ENCODE data around the gene CCDC14. TPM values are rescaled to one million over a fixed set of nuclear protein-coding genes. Genes with fewer than 3 reads are reported as not detected.

Gene CCDC14
- total RNA-seq, 1 experiment from 2014 or later: 50.6 TPM

DNA sequence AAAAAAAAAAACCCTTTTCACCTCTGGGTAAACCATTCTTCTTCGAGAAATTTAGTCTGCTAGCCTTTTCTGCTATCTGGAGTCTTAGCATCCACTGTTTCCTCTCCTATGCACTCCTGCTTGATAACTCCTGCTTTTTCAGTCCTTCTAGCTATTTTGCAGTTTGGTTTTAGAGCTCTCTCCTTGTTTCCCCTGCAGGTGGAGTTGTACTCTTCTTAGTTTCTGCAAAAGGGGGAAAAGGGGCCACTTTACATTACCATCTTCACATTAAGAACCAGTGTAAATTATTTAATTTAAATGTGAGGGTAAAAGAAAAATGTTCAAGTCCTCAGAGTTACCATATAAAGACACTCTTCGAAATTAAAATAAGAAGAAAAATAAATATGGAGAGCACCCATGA is 53.3 kb downstream of the CCDC14 start:
- H4K20me1 ChIP-seq (ENCODE audit: insufficient read depth): no peaks in the 10 kb centered on the region
- no peak overlapping the region for H3K4me2 ChIP-seq
- TF ChIP-seq, protein P1, sequence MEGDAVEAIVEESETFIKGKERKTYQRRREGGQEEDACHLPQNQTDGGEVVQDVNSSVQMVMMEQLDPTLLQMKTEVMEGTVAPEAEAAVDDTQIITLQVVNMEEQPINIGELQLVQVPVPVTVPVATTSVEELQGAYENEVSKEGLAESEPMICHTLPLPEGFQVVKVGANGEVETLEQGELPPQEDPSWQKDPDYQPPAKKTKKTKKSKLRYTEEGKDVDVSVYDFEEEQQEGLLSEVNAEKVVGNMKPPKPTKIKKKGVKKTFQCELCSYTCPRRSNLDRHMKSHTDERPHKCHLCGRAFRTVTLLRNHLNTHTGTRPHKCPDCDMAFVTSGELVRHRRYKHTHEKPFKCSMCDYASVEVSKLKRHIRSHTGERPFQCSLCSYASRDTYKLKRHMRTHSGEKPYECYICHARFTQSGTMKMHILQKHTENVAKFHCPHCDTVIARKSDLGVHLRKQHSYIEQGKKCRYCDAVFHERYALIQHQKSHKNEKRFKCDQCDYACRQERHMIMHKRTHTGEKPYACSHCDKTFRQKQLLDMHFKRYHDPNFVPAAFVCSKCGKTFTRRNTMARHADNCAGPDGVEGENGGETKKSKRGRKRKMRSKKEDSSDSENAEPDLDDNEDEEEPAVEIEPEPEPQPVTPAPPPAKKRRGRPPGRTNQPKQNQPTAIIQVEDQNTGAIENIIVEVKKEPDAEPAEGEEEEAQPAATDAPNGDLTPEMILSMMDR (conservative IDR thresholded peaks at IDR 0.05): no peak
- no peak for TF ChIP-seq EZH2 (IDR thresholded peaks at IDR 0.05; ENCODE audit: low read depth)
- H3F3A ChIP-seq (ENCODE audit: insufficient read depth, low read depth): no peaks in the 10 kb centered on the region
- no peaks in the 10 kb centered on the region for H3K9me2 ChIP-seq (ENCODE audit: insufficient read depth)
- POLR2A ChIA-PET (ENCODE audit: unreplicated experiment): no interaction called here
- H3K79me2 ChIP-seq (ENCODE audit: low read depth): no peaks in the 10 kb centered on the region
- H3K27me3 ChIP-seq (ENCODE audit: insufficient read depth, low read depth): no peaks in the 10 kb centered on the region
- no TSS peak for BruUV-seq (replicated peaks)
- H3K27ac ChIP-seq: no peak overlapping the region
- DNase-seq: no peak
- H3K4me3 ChIP-seq: no peak overlapping the region
- CTCF ChIA-PET: interaction anchor here (0.6 kb wide), 1 partner anchor 53 kb away, joined by 4 read pairs; the partner anchor contains the start of gene CCDC14
- intact Hi-C loops (cut with micrococcal nuclease; ENCODE audit: unreplicated experiment): no loop called here
- no peaks in the 10 kb centered on the region for H3K36me3 ChIP-seq (ENCODE audit: low read depth)
- no peaks in the 10 kb centered on the region for H3K4me1 ChIP-seq (replicated peaks; ENCODE audit: insufficient read depth)
- no peaks in the 10 kb centered on the region for H3K9me3 ChIP-seq (ENCODE audit: insufficient read depth, low read depth)
- H2AFZ ChIP-seq: no peak overlapping the region

DNA sequence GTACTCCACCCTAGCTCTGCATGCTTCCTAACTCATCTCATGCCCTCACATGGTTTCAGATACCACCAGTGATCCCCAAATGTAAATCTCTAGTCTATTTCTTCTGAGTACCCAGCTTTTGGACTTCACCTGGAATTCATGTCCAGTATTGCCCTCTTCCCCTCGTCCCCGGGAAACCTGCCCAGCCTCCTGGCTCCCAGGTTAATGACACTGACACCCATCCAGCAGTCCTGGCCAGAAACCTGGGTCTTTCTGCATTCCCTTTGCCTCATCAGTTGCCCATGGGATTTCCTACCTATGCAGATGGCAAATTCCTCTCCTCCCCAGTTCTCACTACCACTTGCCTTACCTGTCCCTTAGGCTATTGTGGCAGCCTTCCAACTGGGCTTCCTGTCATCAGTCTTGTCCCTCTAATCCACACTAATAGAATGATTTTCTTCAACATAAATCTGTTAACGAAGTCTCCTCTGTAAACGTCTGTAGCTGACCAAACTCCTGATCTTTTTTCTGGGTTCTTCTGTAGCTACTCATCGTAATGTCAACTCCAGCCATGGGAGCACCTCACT is 61.6 kb downstream of the CCDC14 start:
- no peaks in the 10 kb centered on the region for H3K79me2 ChIP-seq (ENCODE audit: low read depth)
- H4K20me1 ChIP-seq (ENCODE audit: insufficient read depth): no peaks in the 10 kb centered on the region
- H3K4me2 ChIP-seq: no peak overlapping the region
- H3K9me3 ChIP-seq (ENCODE audit: insufficient read depth, low read depth): no peaks in the 10 kb centered on the region
- no peaks in the 10 kb centered on the region for H3F3A ChIP-seq (ENCODE audit: insufficient read depth, low read depth)
- H3K9me2 ChIP-seq (ENCODE audit: insufficient read depth): no peaks in the 10 kb centered on the region
- POLR2A ChIA-PET (ENCODE audit: unreplicated experiment): interaction anchor here (0.6 to 0.7 kb wide), 2 partner anchors 17 to 18 kb away, joined by 8 to 10 read pairs; no protein-coding TSS in a partner anchor
- no peak overlapping the region for H3K4me3 ChIP-seq
- H2AFZ ChIP-seq: no peak overlapping the region
- no TSS peak for BruUV-seq (replicated peaks)
- no peaks in the 10 kb centered on the region for H3K27me3 ChIP-seq (ENCODE audit: insufficient read depth, low read depth)
- CTCF ChIA-PET: interaction anchor here (0.6 kb wide), 1 partner anchor 41 kb away, joined by 3 read pairs; no protein-coding TSS in a partner anchor
- intact Hi-C loops (cut with micrococcal nuclease; ENCODE audit: unreplicated experiment): no loop called here
- peak in 1 of 2 experiments; percentile 46 for DNase-seq
- H3K27ac ChIP-seq: no peak overlapping the region
- TF ChIP-seq, protein P1 (conservative IDR thresholded peaks at IDR 0.05): no peak
- TF ChIP-seq EZH2 (IDR thresholded peaks at IDR 0.05; ENCODE audit: low read depth): no peak
- no peaks in the 10 kb centered on the region for H3K4me1 ChIP-seq (replicated peaks; ENCODE audit: insufficient read depth)
- H3K36me3 ChIP-seq (ENCODE audit: low read depth): no peaks in the 10 kb centered on the region

DNA sequence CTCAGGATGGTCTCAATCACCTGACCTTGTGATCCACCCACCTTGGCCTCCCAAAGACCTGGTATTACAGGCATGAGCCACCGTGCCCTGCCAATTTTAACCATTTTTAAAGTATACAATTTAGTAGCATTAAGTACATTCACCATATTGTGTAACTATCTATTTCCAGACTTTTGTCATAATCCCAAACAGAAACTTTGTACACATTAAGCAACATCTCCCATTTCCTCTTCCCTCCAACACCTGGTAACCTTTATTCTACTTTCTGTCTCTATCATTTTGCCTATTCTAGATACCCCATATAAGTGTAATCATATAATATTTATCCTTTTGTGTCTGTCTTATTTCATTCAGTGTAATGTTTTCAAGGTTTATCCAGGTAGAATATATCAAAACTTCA is 68.0 kb downstream of the CCDC14 start:
- Histone ChIP-seq H3K27ac (no peak overlapping the region), H3K79me2 (ENCODE audit: low read depth) (no peaks in the 10 kb centered on the region), H3K27me3 (ENCODE audit: insufficient read depth, low read depth) (no peaks in the 10 kb centered on the region), H3F3A (ENCODE audit: insufficient read depth, low read depth) (no peaks in the 10 kb centered on the region), H2AFZ (no peak overlapping the region), H3K9me3 (ENCODE audit: insufficient read depth, low read depth) (peaks cover 13% of the 10 kb centered on the region; the same call in 1 of the 2 replicates), H3K9me2 (ENCODE audit: insufficient read depth) (no peaks in the 10 kb centered on the region), H3K4me3 (no peak overlapping the region), H3K36me3 (ENCODE audit: low read depth) (no peaks in the 10 kb centered on the region), H3K4me1 (replicated peaks; ENCODE audit: insufficient read depth) (no peaks in the 10 kb centered on the region), H4K20me1 (ENCODE audit: insufficient read depth) (no peaks in the 10 kb centered on the region), H3K4me2 (no peak overlapping the region)
- intact Hi-C loops (cut with micrococcal nuclease; ENCODE audit: unreplicated experiment): no loop called here
- TF ChIP-seq, protein P1 (conservative IDR thresholded peaks at IDR 0.05): no peak
- TF ChIP-seq EZH2 (IDR thresholded peaks at IDR 0.05; ENCODE audit: low read depth): no peak
- BruUV-seq (replicated peaks): no TSS peak
- POLR2A ChIA-PET (ENCODE audit: unreplicated experiment): no interaction called here
- DNase-seq: no peak
- CTCF ChIA-PET: no interaction called here

Measured in PC-9 (cell line).